Cardiac muscle cell (in vitro differentiated cells and primary cell): ENCODE data around the gene PTP4A2. TPM values are rescaled to one million over a fixed set of nuclear protein-coding genes. Genes with fewer than 3 reads are reported as not detected.
A peak's percentile ranks its signal among the peaks of the same experiment; 100 is the strongest.
"Not testable (repeated sequence)": the region's sequence is repeated elsewhere in the genome, so short reads cannot be mapped to it uniquely, and the experiment has no call there.

Source experiments
- DNase-seq, 2 donors: peaks; one replicate each; pipeline versions ENCODE4 v3.0.0 to v3.0.0-alpha.2; 2010 to 2017; ENCODE audit warnings: low read depth in 1 of 2, low spot score in 1 of 2
- H3K27ac ChIP-seq: fragments of 200-600 bp; sonication (generic); 2 replicates; pipeline ENCODE4 v1.5.1; 2016
- H3K27me3 ChIP-seq: fragments of 200-600 bp; sonication (generic); 2 replicates; pipeline ENCODE4 v1.6.0; 2016; ENCODE audit warnings: control low read depth
- H3K36me3 ChIP-seq: fragments of 200-600 bp; sonication (generic); 2 replicates; pipeline ENCODE4 v1.5.1; 2016; ENCODE audit warnings: control low read depth
- H3K4me1 ChIP-seq: fragments of 200-600 bp; sonication (generic); 2 replicates; pipeline ENCODE4 v1.8.1; 2017; ENCODE audit warnings: low read depth, mild to moderate bottlenecking, mixed run types
- H3K4me3 ChIP-seq: fragments of 200-600 bp; sonication (generic); 2 replicates; pipeline ENCODE4 v1.5.1; 2016; ENCODE audit warnings: mild to moderate bottlenecking
- H3K9me3 ChIP-seq: fragments of 200-600 bp; sonication (generic); 2 replicates; pipeline ENCODE4 v1.5.1; 2017; ENCODE audit warnings: low read depth, mild to moderate bottlenecking, control low read depth
- polyA plus RNA-seq: library from polyadenylated mRNA; unstranded; fragments of >200 nt; fragmentation: Nextera tagmentation; extraction: Ambion mirVana; gene quantifications from 2 replicates; pipeline ENCODE4 v1.2.1, GENCODE V29; 2016
- total RNA-seq: library from RNA; depleted of rRNA; stranded (reverse); fragments of >200 nt; gene quantifications from 2 replicates; pipeline ENCODE4 v1.2.3, GENCODE V29; 2016
- TF ChIP-seq, protein P1 (sequence below): IDR thresholded peaks from 2 replicates; pipeline ENCODE4 v1.5.1; 2012; ENCODE audit warnings: low read depth, mild to moderate bottlenecking, low read length

Gene PTP4A2
- total and polyA plus RNA-seq, 2 experiments from 2014 or later, result 161 to 285 TPM

DNA sequence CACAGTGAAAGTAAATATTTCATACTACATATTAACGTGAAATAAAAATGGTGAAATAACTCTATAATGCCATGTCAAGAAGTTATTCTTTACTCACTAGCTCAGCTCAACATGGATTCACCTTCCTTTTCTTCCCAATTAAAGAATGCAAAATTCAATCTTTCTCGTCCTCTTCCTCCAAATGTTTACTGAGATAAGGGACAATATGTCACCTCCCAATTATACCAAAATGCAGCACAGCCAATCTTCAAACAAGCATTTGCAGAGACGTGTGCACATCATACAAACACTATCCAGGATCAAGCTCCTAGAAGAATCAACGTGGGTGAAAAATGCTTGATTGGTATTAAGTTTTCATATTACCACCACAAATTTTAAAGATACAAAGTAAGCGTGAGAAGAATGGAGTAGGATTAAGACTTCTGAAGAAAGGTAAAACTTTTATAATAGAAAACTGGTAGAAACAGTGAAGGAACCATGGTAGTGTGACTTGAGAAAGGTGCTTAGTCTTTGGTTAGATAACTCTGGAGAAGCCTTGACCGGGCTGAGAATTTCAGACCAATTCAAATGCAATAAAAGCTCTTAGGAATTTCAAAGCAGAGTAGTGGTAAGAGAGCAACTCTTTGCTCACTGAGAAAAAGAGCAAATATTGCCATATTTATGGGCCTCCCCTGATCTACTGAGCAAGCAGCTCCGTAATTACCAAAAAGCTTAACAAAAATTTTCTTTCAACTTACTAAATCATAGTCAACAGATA is 7.2 kb downstream of the PTP4A2 start:
- peaks cover 58% of the 10 kb centered on the region for H3K4me1 ChIP-seq
- no peaks in the 10 kb centered on the region for H3K36me3 ChIP-seq
- TF ChIP-seq, protein P1, sequence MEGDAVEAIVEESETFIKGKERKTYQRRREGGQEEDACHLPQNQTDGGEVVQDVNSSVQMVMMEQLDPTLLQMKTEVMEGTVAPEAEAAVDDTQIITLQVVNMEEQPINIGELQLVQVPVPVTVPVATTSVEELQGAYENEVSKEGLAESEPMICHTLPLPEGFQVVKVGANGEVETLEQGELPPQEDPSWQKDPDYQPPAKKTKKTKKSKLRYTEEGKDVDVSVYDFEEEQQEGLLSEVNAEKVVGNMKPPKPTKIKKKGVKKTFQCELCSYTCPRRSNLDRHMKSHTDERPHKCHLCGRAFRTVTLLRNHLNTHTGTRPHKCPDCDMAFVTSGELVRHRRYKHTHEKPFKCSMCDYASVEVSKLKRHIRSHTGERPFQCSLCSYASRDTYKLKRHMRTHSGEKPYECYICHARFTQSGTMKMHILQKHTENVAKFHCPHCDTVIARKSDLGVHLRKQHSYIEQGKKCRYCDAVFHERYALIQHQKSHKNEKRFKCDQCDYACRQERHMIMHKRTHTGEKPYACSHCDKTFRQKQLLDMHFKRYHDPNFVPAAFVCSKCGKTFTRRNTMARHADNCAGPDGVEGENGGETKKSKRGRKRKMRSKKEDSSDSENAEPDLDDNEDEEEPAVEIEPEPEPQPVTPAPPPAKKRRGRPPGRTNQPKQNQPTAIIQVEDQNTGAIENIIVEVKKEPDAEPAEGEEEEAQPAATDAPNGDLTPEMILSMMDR, result no peak
- H3K27me3 ChIP-seq, result no peaks in the 10 kb centered on the region
- no peak overlapping the region for H3K4me3 ChIP-seq
- H3K9me3 ChIP-seq, result no peaks in the 10 kb centered on the region
- no peak for DNase-seq
- H3K27ac ChIP-seq, result peak overlapping the region; percentile 59

DNA sequence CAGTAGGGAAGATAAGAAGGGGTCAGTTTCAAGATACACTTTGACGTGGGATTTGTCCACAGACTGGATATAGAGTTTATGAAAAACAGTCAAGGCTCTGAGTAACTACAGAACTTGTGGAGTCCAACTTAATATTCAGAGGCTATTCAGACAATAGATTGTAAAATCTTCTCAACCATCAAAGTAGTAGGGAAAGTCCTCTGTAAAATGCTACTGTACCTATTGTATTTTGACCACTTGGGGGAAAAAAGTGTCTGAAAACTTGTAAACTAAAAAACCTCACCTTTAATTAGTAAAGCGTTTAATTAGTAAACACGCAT is 10.5 kb downstream of the PTP4A2 start:
- H3K4me3 ChIP-seq, result no peak overlapping the region
- H3K36me3 ChIP-seq, result no peaks in the 10 kb centered on the region
- H3K9me3 ChIP-seq, result no peaks in the 10 kb centered on the region
- H3K27me3 ChIP-seq, result no peaks in the 10 kb centered on the region
- DNase-seq, result no peak
- TF ChIP-seq, protein P1, result no peak
- peak overlapping the region; percentile 81 for H3K27ac ChIP-seq
- peaks cover 65% of the 10 kb centered on the region for H3K4me1 ChIP-seq

DNA sequence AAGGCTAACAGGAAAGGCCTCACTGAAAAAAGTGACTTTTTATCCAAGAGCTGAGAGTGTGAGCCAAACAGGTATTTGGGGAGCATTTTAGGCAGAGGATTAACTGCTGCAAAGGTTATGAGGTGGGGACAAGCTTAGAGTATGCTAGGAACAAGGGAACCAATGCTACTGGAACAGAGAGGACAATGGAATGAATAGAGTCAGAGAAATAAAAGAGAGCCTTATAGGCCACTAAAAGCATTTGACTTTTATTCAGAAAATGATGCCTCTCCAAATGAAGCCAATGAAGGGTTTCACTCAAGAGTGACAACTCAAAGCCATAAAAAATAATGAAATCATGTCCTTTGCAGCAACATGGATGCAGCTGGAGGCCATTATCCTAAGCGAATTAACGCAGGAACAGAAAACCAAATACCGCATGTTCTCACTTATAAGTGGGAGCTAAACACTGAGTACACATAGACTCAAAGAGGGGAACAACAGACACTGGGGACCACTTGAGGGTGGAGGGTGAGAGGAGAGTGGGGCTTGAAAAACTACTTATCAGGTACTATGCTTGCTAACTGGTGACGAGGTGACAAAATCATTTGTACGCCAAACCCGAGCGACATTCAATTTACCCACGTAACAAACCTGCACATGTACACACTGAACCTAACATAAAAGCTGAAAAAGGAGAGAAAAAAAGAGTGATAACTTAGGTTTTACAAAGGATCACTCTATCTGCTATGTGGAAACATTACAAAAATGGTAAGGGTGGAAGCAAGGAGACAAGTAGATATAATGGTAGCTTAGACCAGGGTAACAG is 11.1 kb downstream of the PTP4A2 start:
- Histone ChIP-seq H3K27ac (peak overlapping the region; percentile 81), H3K4me1 (peaks cover 59% of the 10 kb centered on the region), H3K4me3 (no peak overlapping the region), H3K9me3 (no peaks in the 10 kb centered on the region), H3K27me3 (no peaks in the 10 kb centered on the region), H3K36me3 (no peaks in the 10 kb centered on the region)
- TF ChIP-seq, protein P1, result no peak
- no peak for DNase-seq

DNA sequence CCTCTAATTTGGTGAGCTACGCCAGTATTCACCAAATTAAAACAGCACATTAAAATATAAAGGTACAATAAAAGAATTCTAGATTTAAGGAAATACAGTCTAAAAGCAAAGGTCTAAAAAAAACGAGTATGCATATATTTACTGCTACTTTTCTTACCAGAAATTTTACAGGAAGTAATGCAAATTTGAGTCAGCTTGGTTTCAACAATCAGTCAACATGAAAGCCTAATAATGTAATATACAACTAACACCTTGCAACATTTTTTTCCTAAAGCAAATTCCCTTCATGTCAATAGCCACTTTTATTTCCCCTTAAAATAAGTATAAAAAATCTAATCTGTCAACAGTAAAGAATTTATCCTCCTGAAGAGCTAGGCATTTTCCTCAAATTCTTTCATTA is 11.9 kb downstream of the PTP4A2 start:
- H3K27me3 ChIP-seq, result no peaks in the 10 kb centered on the region
- H3K36me3 ChIP-seq, result no peaks in the 10 kb centered on the region
- peak overlapping the region; percentile 81 for H3K27ac ChIP-seq
- TF ChIP-seq, protein P1, result no peak
- no peaks in the 10 kb centered on the region for H3K9me3 ChIP-seq
- DNase-seq, result no peak
- H3K4me3 ChIP-seq, result no peak overlapping the region
- peaks cover 57% of the 10 kb centered on the region for H3K4me1 ChIP-seq

DNA sequence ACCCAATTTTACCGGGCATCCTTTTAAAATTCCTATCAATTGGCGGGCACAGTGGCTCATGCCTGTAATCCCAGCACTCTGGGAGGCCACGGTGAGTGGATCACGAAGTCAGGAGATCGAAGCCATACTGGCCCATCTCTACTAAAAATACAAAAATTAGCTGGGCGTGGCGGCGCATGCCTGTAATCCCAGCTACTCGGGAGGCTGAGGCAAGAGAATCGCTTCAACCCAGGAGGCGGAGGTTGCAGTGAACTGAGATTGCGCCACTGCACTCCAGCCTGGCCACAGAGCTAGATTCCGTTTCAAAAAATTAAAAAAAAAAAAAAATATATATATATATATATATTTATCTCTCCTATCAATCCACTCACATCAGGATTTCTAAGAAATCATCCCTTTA is 12.3 kb downstream of the PTP4A2 start:
- not testable (repeated sequence) for H3K27me3 ChIP-seq, H3K36me3 ChIP-seq, H3K4me3 ChIP-seq, DNase-seq, H3K27ac ChIP-seq, H3K9me3 ChIP-seq
- H3K4me1 ChIP-seq, result peaks cover 57% of the 10 kb centered on the region

DNA sequence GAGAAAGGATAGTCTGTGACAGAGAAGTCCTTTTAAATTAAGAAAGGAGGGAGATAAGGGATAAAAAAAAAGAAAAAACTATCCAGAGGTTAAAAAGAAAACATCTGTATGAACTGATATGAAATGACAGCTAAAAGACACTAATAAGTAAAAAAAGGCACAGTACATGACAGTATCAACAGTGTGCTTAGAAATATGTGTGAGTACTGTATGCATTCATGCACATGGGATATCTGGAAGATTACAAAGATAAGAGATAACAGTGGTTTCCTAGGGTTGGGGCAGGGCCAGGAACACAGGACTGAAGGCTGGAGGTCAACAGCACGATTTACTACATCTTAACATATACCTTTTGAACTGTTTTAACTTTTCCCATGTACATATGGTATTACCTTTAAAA is 13.3 kb downstream of the PTP4A2 start:
- H3K27me3 ChIP-seq, result no peaks in the 10 kb centered on the region
- peaks cover 57% of the 10 kb centered on the region for H3K4me1 ChIP-seq
- H3K4me3 ChIP-seq, result no peak overlapping the region
- TF ChIP-seq, protein P1, result no peak
- peak overlapping the region; percentile 2 for H3K27ac ChIP-seq
- no peaks in the 10 kb centered on the region for H3K9me3 ChIP-seq
- no peaks in the 10 kb centered on the region for H3K36me3 ChIP-seq
- no peak for DNase-seq
